ENCODE results near the gene PARD3. TPM values are rescaled to one million over a fixed set of nuclear protein-coding genes. Genes with fewer than 3 reads are reported as not detected.

PARD3 gene
- total RNA-seq, 1 donor from 2014 or later = 35.4 TPM

DNA sequence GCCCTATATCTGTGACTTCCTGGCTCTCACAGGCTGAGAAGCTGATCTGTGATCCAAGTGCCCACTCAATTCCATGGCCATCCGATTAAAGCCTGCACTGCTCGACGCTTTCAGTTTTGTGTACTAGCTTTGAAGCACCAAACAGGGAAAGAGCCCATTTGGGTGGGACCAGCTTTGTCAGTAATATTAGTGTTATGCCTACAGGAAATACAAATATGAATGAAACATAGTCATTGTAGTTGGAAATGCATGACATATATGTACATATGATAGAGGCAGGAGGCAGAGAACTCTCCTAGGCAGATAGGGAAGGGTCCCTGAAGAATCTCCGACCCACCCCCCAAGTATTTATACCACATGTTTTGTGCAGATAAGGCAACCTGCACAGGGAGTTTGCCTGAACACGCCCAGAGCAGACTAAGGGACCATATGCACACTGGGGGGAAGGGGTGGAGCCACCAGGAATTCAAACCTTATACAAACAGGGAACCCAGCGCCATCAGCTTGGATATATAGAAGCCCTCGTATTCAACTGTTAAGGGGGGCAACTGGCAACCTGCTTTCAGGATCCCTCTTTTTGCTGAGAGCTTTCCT, 653.2 kb downstream of the PARD3 start:
- no peak for FAIRE-seq
- Mint-ChIP-seq H3K27ac (ENCODE audit: unreplicated experiment) (no peak overlapping the region), H3K36me3 (ENCODE audit: low read depth, unreplicated experiment) (peaks cover 3% of the 10 kb centered on the region)

DNA sequence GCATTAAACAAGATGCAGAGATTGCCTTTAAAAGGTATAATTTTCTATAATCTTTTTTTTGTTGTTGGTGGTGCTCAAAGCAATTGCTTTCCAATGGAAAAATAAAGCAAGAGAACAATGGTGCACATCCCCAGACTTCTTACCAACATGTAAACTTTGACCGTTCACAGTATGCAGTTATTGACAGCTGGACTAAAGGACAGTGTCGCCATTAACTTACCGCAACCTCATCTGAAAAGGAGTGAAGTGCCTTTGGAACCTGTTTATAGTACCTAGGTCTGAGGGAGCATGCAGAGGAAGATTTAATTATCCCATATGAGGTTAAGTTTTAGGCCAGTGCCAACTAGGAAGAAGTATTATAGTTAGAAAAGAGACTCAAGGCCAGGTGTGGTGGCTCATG, 654.5 kb downstream of the PARD3 start:
- no peaks in the 10 kb centered on the region for H3K9me3 Mint-ChIP-seq (ENCODE audit: unreplicated experiment)
- Histone ChIP-seq H3K9ac (ENCODE audit: low read length) (no peak overlapping the region), H3K4me2 (ENCODE audit: low read length) (no peak overlapping the region), H3K9me3 (ENCODE audit: insufficient read depth, low read depth, low read length) (no peaks in the 10 kb centered on the region), H3K36me3 (ENCODE audit: insufficient read depth, low read length) (no peaks in the 10 kb centered on the region), H4K20me1 (ENCODE audit: insufficient read depth, low read length) (no peaks in the 10 kb centered on the region), H3K79me2 (ENCODE audit: insufficient read depth, low read length) (no peaks in the 10 kb centered on the region), H3K27ac (ENCODE audit: low read depth, low read length) (no peak overlapping the region), H3K4me3 (ENCODE audit: insufficient read depth, low read depth, low read length) (no peak overlapping the region), H3K4me1 (ENCODE audit: insufficient read depth, low read length) (peaks cover 5% of the 10 kb centered on the region), H2AFZ (ENCODE audit: low read depth, low read length) (no peak overlapping the region), H3K27me3 (ENCODE audit: insufficient read depth, low read length) (no peaks in the 10 kb centered on the region)
- H3K27me3 Mint-ChIP-seq (ENCODE audit: low read depth, unreplicated experiment) = no peaks in the 10 kb centered on the region
- DNase-seq (ENCODE audit: low read depth) (no peak), FAIRE-seq (no peak)
- H3K4me1 Mint-ChIP-seq (ENCODE audit: low read depth, unreplicated experiment) = peaks cover 15% of the 10 kb centered on the region
- peaks cover 3% of the 10 kb centered on the region for H3K36me3 Mint-ChIP-seq (ENCODE audit: low read depth, unreplicated experiment)
- H3K4me3 Mint-ChIP-seq (ENCODE audit: unreplicated experiment) = no peak overlapping the region
- no peak overlapping the region for H3K27ac Mint-ChIP-seq (ENCODE audit: unreplicated experiment)
- TF ChIP-seq, protein P1, sequence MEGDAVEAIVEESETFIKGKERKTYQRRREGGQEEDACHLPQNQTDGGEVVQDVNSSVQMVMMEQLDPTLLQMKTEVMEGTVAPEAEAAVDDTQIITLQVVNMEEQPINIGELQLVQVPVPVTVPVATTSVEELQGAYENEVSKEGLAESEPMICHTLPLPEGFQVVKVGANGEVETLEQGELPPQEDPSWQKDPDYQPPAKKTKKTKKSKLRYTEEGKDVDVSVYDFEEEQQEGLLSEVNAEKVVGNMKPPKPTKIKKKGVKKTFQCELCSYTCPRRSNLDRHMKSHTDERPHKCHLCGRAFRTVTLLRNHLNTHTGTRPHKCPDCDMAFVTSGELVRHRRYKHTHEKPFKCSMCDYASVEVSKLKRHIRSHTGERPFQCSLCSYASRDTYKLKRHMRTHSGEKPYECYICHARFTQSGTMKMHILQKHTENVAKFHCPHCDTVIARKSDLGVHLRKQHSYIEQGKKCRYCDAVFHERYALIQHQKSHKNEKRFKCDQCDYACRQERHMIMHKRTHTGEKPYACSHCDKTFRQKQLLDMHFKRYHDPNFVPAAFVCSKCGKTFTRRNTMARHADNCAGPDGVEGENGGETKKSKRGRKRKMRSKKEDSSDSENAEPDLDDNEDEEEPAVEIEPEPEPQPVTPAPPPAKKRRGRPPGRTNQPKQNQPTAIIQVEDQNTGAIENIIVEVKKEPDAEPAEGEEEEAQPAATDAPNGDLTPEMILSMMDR (IDR thresholded peaks at IDR 0.05; ENCODE audit: insufficient read depth, low read depth, low read length) = no peak
- TF ChIP-seq EZH2 (IDR thresholded peaks at IDR 0.05; ENCODE audit: insufficient read depth, low read length) = no peak

More for the DNA sequence above, 653.2 kb downstream of the PARD3 start:
- H3K4me3 Mint-ChIP-seq (ENCODE audit: unreplicated experiment) = no peak overlapping the region
- Histone ChIP-seq H3K27ac (ENCODE audit: low read depth, low read length) (no peak overlapping the region), H3K4me2 (ENCODE audit: low read length) (no peak overlapping the region), H3K4me1 (ENCODE audit: insufficient read depth, low read length) (peaks cover 4% of the 10 kb centered on the region), H4K20me1 (ENCODE audit: insufficient read depth, low read length) (no peaks in the 10 kb centered on the region), H3K9me3 (ENCODE audit: insufficient read depth, low read depth, low read length) (no peaks in the 10 kb centered on the region), H3K79me2 (ENCODE audit: insufficient read depth, low read length) (no peaks in the 10 kb centered on the region), H3K9ac (ENCODE audit: low read length) (no peak overlapping the region), H3K4me3 (ENCODE audit: insufficient read depth, low read depth, low read length) (no peak overlapping the region), H2AFZ (ENCODE audit: low read depth, low read length) (no peak overlapping the region), H3K27me3 (ENCODE audit: insufficient read depth, low read length) (no peaks in the 10 kb centered on the region), H3K36me3 (ENCODE audit: insufficient read depth, low read length) (no peaks in the 10 kb centered on the region)
- no peaks in the 10 kb centered on the region for H3K9me3 Mint-ChIP-seq (ENCODE audit: unreplicated experiment)
- no peak for TF ChIP-seq EZH2 (IDR thresholded peaks at IDR 0.05; ENCODE audit: insufficient read depth, low read length)
- TF ChIP-seq, protein P1 (IDR thresholded peaks at IDR 0.05; ENCODE audit: insufficient read depth, low read depth, low read length) = no peak
- H3K27me3 Mint-ChIP-seq (ENCODE audit: low read depth, unreplicated experiment) = no peaks in the 10 kb centered on the region
- DNase-seq (ENCODE audit: low read depth) = no peak
- peaks cover 12% of the 10 kb centered on the region for H3K4me1 Mint-ChIP-seq (ENCODE audit: low read depth, unreplicated experiment)

- FAIRE-seq (no peak), DNase-seq (ENCODE audit: low read depth) (no peak)
- Histone ChIP-seq H3K27ac (ENCODE audit: low read depth, low read length) (no peak overlapping the region), H3K36me3 (ENCODE audit: insufficient read depth, low read length) (no peaks in the 10 kb centered on the region), H3K9me3 (ENCODE audit: insufficient read depth, low read depth, low read length) (no peaks in the 10 kb centered on the region), H3K4me2 (ENCODE audit: low read length) (peak overlapping the region; percentile 13), H3K9ac (ENCODE audit: low read length) (no peak overlapping the region), H3K4me1 (ENCODE audit: insufficient read depth, low read length) (peaks cover 5% of the 10 kb centered on the region), H2AFZ (ENCODE audit: low read depth, low read length) (no peak overlapping the region), H3K27me3 (ENCODE audit: insufficient read depth, low read length) (no peaks in the 10 kb centered on the region), H4K20me1 (ENCODE audit: insufficient read depth, low read length) (no peaks in the 10 kb centered on the region), H3K4me3 (ENCODE audit: insufficient read depth, low read depth, low read length) (no peak overlapping the region), H3K79me2 (ENCODE audit: insufficient read depth, low read length) (no peaks in the 10 kb centered on the region)
- no peak overlapping the region for H3K27ac Mint-ChIP-seq (ENCODE audit: unreplicated experiment)
- H3K4me3 Mint-ChIP-seq (ENCODE audit: unreplicated experiment) = no peak overlapping the region
- H3K9me3 Mint-ChIP-seq (ENCODE audit: unreplicated experiment) = no peaks in the 10 kb centered on the region
- H3K4me1 Mint-ChIP-seq (ENCODE audit: low read depth, unreplicated experiment) = peaks cover 10% of the 10 kb centered on the region
- H3K36me3 Mint-ChIP-seq (ENCODE audit: low read depth, unreplicated experiment) = peaks cover 1% of the 10 kb centered on the region
- TF ChIP-seq, protein P1 (IDR thresholded peaks at IDR 0.05; ENCODE audit: insufficient read depth, low read depth, low read length) = no peak
- no peak for TF ChIP-seq EZH2 (IDR thresholded peaks at IDR 0.05; ENCODE audit: insufficient read depth, low read length)
- H3K27me3 Mint-ChIP-seq (ENCODE audit: low read depth, unreplicated experiment) = no peaks in the 10 kb centered on the region
Observed at GRCh38 chr10:34157501-34157900, 657.6 kb downstream of the PARD3 start.

Data from astrocyte (in vitro differentiated cells and primary cell).